ENCODE measurements around the gene UBA3.

Gene UBA3

GRCh38 chr3:69079269-69080159 is 651 bp downstream of the UBA3 start:
- peak overlapping the region; percentile 81 for H3K4me3 ChIP-seq (ENCODE audit: low read depth, low read length)
- H3K4me1 ChIP-seq: no peaks in the 10 kb centered on the region; the same call in 1 of the 2 replicates
- H3K36me3 ChIP-seq: no peaks in the 10 kb centered on the region; the same call in 1 of the 2 replicates
- no peaks in the 10 kb centered on the region for H3K27me3 ChIP-seq
- H3K9me3 ChIP-seq: no peaks in the 10 kb centered on the region
- DNase-seq: peak; percentile 33
- no peak for TF ChIP-seq CTCF (IDR thresholded peaks at IDR 0.05; ENCODE audit: low read depth, low read length)

- H3K27me3 ChIP-seq: no peaks in the 10 kb centered on the region
- peaks cover 24% of the 10 kb centered on the region for H3K36me3 ChIP-seq
- no peak overlapping the region for H3K4me3 ChIP-seq (ENCODE audit: low read depth, low read length)
- H3K4me1 ChIP-seq: peaks cover 12% of the 10 kb centered on the region
- no peak for DNase-seq
- H3K9me3 ChIP-seq: no peaks in the 10 kb centered on the region
- TF ChIP-seq CTCF (IDR thresholded peaks at IDR 0.05; ENCODE audit: low read depth, low read length): no peak
Observed at GRCh38 chr3:69072928-69073327, 7.2 kb downstream of the UBA3 start.

- DNase-seq: no peak
- peaks cover 21% of the 10 kb centered on the region for H3K36me3 ChIP-seq
- no peaks in the 10 kb centered on the region for H3K27me3 ChIP-seq
- no peak overlapping the region for H3K4me3 ChIP-seq (ENCODE audit: low read depth, low read length)
- no peak for TF ChIP-seq CTCF (IDR thresholded peaks at IDR 0.05; ENCODE audit: low read depth, low read length)
- no peaks in the 10 kb centered on the region for H3K9me3 ChIP-seq
- H3K4me1 ChIP-seq: no peaks in the 10 kb centered on the region
Observed at GRCh38 chr3:69066121-69066520, 14.0 kb downstream of the UBA3 start.

GRCh38 chr3:69065318-69065964 is 14.7 kb downstream of the UBA3 start:
- H3K4me1 ChIP-seq: no peaks in the 10 kb centered on the region
- H3K27me3 ChIP-seq: no peaks in the 10 kb centered on the region
- no peak for TF ChIP-seq CTCF (IDR thresholded peaks at IDR 0.05; ENCODE audit: low read depth, low read length)
- no peaks in the 10 kb centered on the region for H3K9me3 ChIP-seq
- peaks cover 24% of the 10 kb centered on the region for H3K36me3 ChIP-seq
- no peak overlapping the region for H3K4me3 ChIP-seq (ENCODE audit: low read depth, low read length)
- no peak for DNase-seq

- Histone ChIP-seq H3K9me3 (no peaks in the 10 kb centered on the region), H3K4me1 (no peaks in the 10 kb centered on the region), H3K36me3 (peaks cover 32% of the 10 kb centered on the region), H3K4me3 (ENCODE audit: low read depth, low read length) (no peak overlapping the region), H3K27me3 (no peaks in the 10 kb centered on the region)
- TF ChIP-seq CTCF (IDR thresholded peaks at IDR 0.05; ENCODE audit: low read depth, low read length): no peak
- no peak for DNase-seq
Observed at GRCh38 chr3:69063636-69064035, 16.5 kb downstream of the UBA3 start.

- no peak for DNase-seq
- Histone ChIP-seq H3K9me3 (no peaks in the 10 kb centered on the region), H3K36me3 (peaks cover 46% of the 10 kb centered on the region)
Observed at GRCh38 chr3:69059688-69060087, 20.5 kb downstream of the UBA3 start.

More at GRCh38 chr3:69059688-69060087, 20.5 kb downstream of the UBA3 start:
- TF ChIP-seq CTCF (IDR thresholded peaks at IDR 0.05; ENCODE audit: low read depth, low read length): no peak
- Histone ChIP-seq H3K27me3 (no peaks in the 10 kb centered on the region), H3K4me1 (no peaks in the 10 kb centered on the region), H3K4me3 (ENCODE audit: low read depth, low read length) (no peak overlapping the region)
